Keratinocyte (primary cell): ENCODE measurements around the gene FAM163A. TPM values are rescaled to one million over a fixed set of nuclear protein-coding genes. Genes with fewer than 3 reads are reported as not detected.

Source experiments
- DNase-seq: peaks from one replicate; pipeline ENCODE4 v3.0.0-alpha.2; 2011; ENCODE audit warnings: low read depth, missing footprints, low spot score
- FAIRE-seq: peaks from 2 replicates; lab custom pipeline; 2011; peaks lifted over from hg19 to GRCh38; lab: Jason Lieb, UNC
- H2AFZ ChIP-seq: 2 replicates; pipeline ENCODE4 v1.6.0; 2012; ENCODE audit warnings: low read length, control low read depth, inconsistent platforms; ENCODE audit not compliant: control insufficient read depth
- H3K27ac ChIP-seq: 2 replicates; pipeline ENCODE4 v1.5.1; 2011; ENCODE audit warnings: low read length; ENCODE audit not compliant: control insufficient read depth, insufficient read depth
- H3K27me3 ChIP-seq: 3 replicates; pipeline ENCODE4 v1.6.0; 2011; ENCODE audit warnings: low read length; ENCODE audit not compliant: control insufficient read depth, insufficient read depth; ENCODE audit errors: extremely low read depth
- H3K36me3 ChIP-seq, 2 experiments: 2 replicates in 1 of 2; 3 replicates in 1 of 2; pipeline ENCODE4 v1.5.1; 2011; ENCODE audit warnings: low read length in 2 of 2, mild to moderate bottlenecking in 1 of 2; ENCODE audit not compliant: control insufficient read depth in 2 of 2, insufficient read depth in 2 of 2; ENCODE audit errors: extremely low read depth in 1 of 2
- H3K4me1 ChIP-seq: 3 replicates; pipeline ENCODE4 v1.5.1; 2011; ENCODE audit warnings: low read length; ENCODE audit not compliant: control insufficient read depth, insufficient read depth; ENCODE audit errors: extremely low read depth
- H3K4me2 ChIP-seq: 3 replicates; pipeline ENCODE4 v1.6.0; 2011; ENCODE audit warnings: low read depth, low read length; ENCODE audit not compliant: control insufficient read depth, insufficient read depth; ENCODE audit errors: extremely low read depth
- H3K4me3 ChIP-seq, 3 experiments: fragments of 200-600 bp in 1 of 3; sonication (generic) in 1 of 3; 2 replicates in 2 of 3; 3 replicates in 1 of 3; pipeline ENCODE4 v1.5.1; 2011 to 2016; ENCODE audit warnings: low read length in 3 of 3, mild to moderate bottlenecking in 3 of 3, control low read depth in 2 of 3, inconsistent platforms in 1 of 3, low read depth in 1 of 3, mixed read lengths in 1 of 3, mixed run types in 1 of 3, moderate library complexity in 1 of 3; ENCODE audit not compliant: control insufficient read depth in 2 of 3, insufficient read depth in 2 of 3; ENCODE audit errors: extremely low read depth in 1 of 3
- H3K79me2 ChIP-seq: 2 replicates; pipeline ENCODE4 v1.6.0; 2012; ENCODE audit warnings: low read length; ENCODE audit not compliant: control insufficient read depth, insufficient read depth
- H3K9ac ChIP-seq: 3 replicates; pipeline ENCODE4 v1.6.0; 2011; ENCODE audit warnings: low read length; ENCODE audit not compliant: control insufficient read depth, insufficient read depth; ENCODE audit errors: extremely low read depth
- H3K9me1 ChIP-seq: 3 replicates; pipeline ENCODE4 v1.6.0; 2011; ENCODE audit warnings: low read length; ENCODE audit not compliant: control insufficient read depth, insufficient read depth; ENCODE audit errors: extremely low read depth
- H3K9me3 ChIP-seq: 2 replicates; pipeline ENCODE4 v1.5.1; 2012; ENCODE audit warnings: low read depth, low read length; ENCODE audit not compliant: control insufficient read depth
- H4K20me1 ChIP-seq: 3 replicates; pipeline ENCODE4 v1.6.0; 2011; ENCODE audit warnings: low read length; ENCODE audit not compliant: control insufficient read depth, insufficient read depth; ENCODE audit errors: extremely low read depth
- CTCF ChIP-seq, 3 experiments: IDR thresholded peaks in 1 of 3; conservative IDR thresholded peaks in 1 of 3; optimal IDR thresholded peaks in 1 of 3; 2 replicates in 2 of 3; 3 replicates in 1 of 3; pipeline versions ENCODE3 to v1.5.1; 2011; ENCODE audit warnings: low read length in 3 of 3, mild to moderate bottlenecking in 3 of 3, moderate library complexity in 2 of 3, control low read depth in 1 of 3, inconsistent platforms in 1 of 3; ENCODE audit not compliant: insufficient read depth in 2 of 3; ENCODE audit errors: extremely low read depth in 1 of 3
- EZH2 ChIP-seq: IDR thresholded peaks from one replicate; pipeline ENCODE4 v1.6.1; 2012; ENCODE audit warnings: inconsistent platforms, mild to moderate bottlenecking, low read length, moderate library complexity
- dilution Hi-C: fragments of 300-500 bp; cut with MboI; formaldehyde crosslinking; loops from one replicate; pipeline ENCODE4 v1.7.0; 2020; ENCODE audit warnings: low sequenced_read_pairs; ENCODE audit not compliant: extremely low pct_ligation_motif_present
- polyA plus RNA-seq, 5 experiments: library from polyadenylated mRNA; depleted of rRNA in 3 of 5; stranded (reverse) in 3 of 5; stranded (forward) in 1 of 5; unstranded in 1 of 5; fragments of >200 nt; gene quantifications; 1 replicate in 1 of 5; 2 replicates in 3 of 5; 3 replicates in 1 of 5; pipeline versions ENCODE4 v1.2.1 to v1.2.3, GENCODE V29; 2011 to 2012; ENCODE audit warnings: missing spikeins in 2 of 5, low read depth in 1 of 5, low replicate concordance in 1 of 5

Gene FAM163A
- polyA plus RNA-seq, 1 donor (not counting 4 experiments of a cell fraction or from before 2014, with no cell fraction given), result not detected

DNA sequence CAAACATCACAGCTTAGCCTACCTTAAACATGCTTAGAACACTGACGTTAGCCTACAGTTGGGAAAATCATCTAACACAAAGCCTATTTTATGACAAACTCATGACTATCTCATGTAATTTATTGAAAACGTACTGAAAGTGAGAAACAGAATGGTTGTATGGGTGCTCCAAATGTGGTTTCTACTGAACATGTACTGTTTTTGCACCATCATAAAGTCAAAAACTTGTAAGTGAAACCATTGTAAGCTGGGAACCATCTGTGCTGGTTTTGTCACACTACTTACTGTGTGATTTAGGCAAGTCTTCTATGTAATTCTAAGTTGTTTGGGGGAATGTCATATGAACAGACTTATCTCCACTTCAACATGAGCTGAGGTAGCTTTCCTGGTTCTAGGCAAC, 79.0 kb downstream of the FAM163A start:
- no peak for TF ChIP-seq EZH2
- no peak for TF ChIP-seq CTCF (optimal IDR thresholded peaks at IDR 0.05 in 1 of 3, IDR thresholded peaks at IDR 0.05 in 1 of 3, conservative IDR thresholded peaks at IDR 0.05 in 1 of 3; ENCODE audit: extremely low read depth in 1 of 3, insufficient read depth in 2 of 3, low read length in 3 of 3)
- H3K79me2 ChIP-seq, result no peaks in the 10 kb centered on the region
- H2AFZ ChIP-seq, result no peak overlapping the region
- no peak overlapping the region for H3K27ac ChIP-seq
- H3K4me3 ChIP-seq, result no peak overlapping the region
- DNase-seq (no peak), FAIRE-seq (no peak)
- H4K20me1 ChIP-seq, result no peaks in the 10 kb centered on the region
- no peaks in the 10 kb centered on the region for H3K36me3 ChIP-seq
- peaks cover 8% of the 10 kb centered on the region for H3K27me3 ChIP-seq
- H3K4me2 ChIP-seq, result no peak overlapping the region
- no peaks in the 10 kb centered on the region for H3K9me1 ChIP-seq
- dilution Hi-C loops, result loop anchor here (25.0 kb wide), 1 partner anchor 110 kb away; no protein-coding TSS in a partner anchor
- no peaks in the 10 kb centered on the region for H3K9me3 ChIP-seq
- H3K9ac ChIP-seq, result no peak overlapping the region
- no peaks in the 10 kb centered on the region for H3K4me1 ChIP-seq

DNA sequence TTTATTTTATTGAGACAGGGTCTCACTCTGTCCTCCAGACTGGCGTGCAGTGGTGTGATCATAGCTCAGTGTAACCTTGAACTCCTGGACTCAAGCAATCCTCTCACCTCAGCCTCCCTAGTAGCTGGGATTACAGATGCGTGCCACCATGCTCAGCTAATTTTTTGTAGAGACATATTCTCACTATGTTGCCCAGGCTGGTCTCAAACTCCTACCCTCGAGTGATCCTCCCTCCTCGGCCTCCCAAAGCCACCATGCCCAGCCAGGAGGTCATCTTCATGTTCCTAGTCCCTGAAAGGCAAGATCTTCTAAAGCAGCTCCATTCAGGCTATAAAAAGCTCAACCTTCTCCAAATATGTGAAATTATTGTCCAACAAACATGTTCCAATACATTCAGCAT, 80.6 kb downstream of the FAM163A start:
- Histone ChIP-seq H3K79me2 (no peaks in the 10 kb centered on the region), H2AFZ (no peak overlapping the region), H3K27ac (no peak overlapping the region), H3K4me1 (no peaks in the 10 kb centered on the region), H3K36me3 (no peaks in the 10 kb centered on the region), H4K20me1 (no peaks in the 10 kb centered on the region), H3K4me2 (no peak overlapping the region), H3K9ac (no peak overlapping the region), H3K27me3 (peaks cover 4% of the 10 kb centered on the region), H3K9me1 (no peaks in the 10 kb centered on the region), H3K4me3 (no peak overlapping the region), H3K9me3 (no peaks in the 10 kb centered on the region)
- dilution Hi-C loops, result loop anchor here (25.0 kb wide), 1 partner anchor 111 kb away; no protein-coding TSS in a partner anchor
- TF ChIP-seq EZH2 (no peak), CTCF (optimal IDR thresholded peaks at IDR 0.05 in 1 of 3, IDR thresholded peaks at IDR 0.05 in 1 of 3, conservative IDR thresholded peaks at IDR 0.05 in 1 of 3; ENCODE audit: extremely low read depth in 1 of 3, insufficient read depth in 2 of 3, low read length in 3 of 3) (no peak)
- no peak for FAIRE-seq
- no peak for DNase-seq
